ENCODE data around the gene SPATA31E1. TPM values are rescaled to one million over a fixed set of nuclear protein-coding genes. Genes with fewer than 3 reads are reported as not detected.

The SPATA31E1 gene
- total and polyA plus RNA-seq, 12 donors, result not detected

GRCh38 chr9:87859137-87859536, 23.5 kb upstream of the SPATA31E1 start:
- Histone ChIP-seq H3K27ac (no peak overlapping the region), H3K9me3 (replicated peaks in 1 of 3) (no peaks in the 10 kb centered on the region), H3K4me3 (no peak overlapping the region), H3K4me1 (replicated peaks in 1 of 2) (no peaks in the 10 kb centered on the region), H3K27me3 (no peaks in the 10 kb centered on the region), H3K36me3 (replicated peaks in 1 of 2) (no peaks in the 10 kb centered on the region)
- intact Hi-C loops (cut with DNase I), result no loop called here
- TF ChIP-seq CTCF (IDR thresholded peaks at IDR 0.05), result no peak
- TF ChIP-seq POLR2A (IDR thresholded peaks at IDR 0.05), result no peak
- peak in 1 of 7 donors; percentile 25 for DNase-seq
- WGBS, 4 donors, result 82 to 97% (median 91%) methylated on average over 26 to 27 of the region's 27 CpGs

- TF ChIP-seq POLR2A (IDR thresholded peaks at IDR 0.05) (no peak), CTCF (IDR thresholded peaks at IDR 0.05) (no peak)
- Histone ChIP-seq H3K4me1 (replicated peaks in 1 of 2) (no peaks in the 10 kb centered on the region), H3K27me3 (no peaks in the 10 kb centered on the region), H3K9me3 (replicated peaks in 1 of 3) (no peaks in the 10 kb centered on the region), H3K4me3 (no peak overlapping the region), H3K36me3 (replicated peaks in 1 of 2) (no peaks in the 10 kb centered on the region), H3K27ac (no peak overlapping the region)
- WGBS, 4 donors, result 78 to 91% (median 83%) methylated on average over 4 to 11 of the region's 11 CpGs
- intact Hi-C loops (cut with DNase I), result no loop called here
- no peak for DNase-seq
These were observed 22.9 kb upstream of the SPATA31E1 start for GRCh38 chr9:87859786-87860185.

GRCh38 chr9:87861332-87861731, 21.3 kb upstream of the SPATA31E1 start:
- H3K27ac ChIP-seq, result no peak overlapping the region
- TF ChIP-seq CTCF (IDR thresholded peaks at IDR 0.05) (no peak), POLR2A (IDR thresholded peaks at IDR 0.05) (no peak)
- no peaks in the 10 kb centered on the region for H3K4me1 ChIP-seq (replicated peaks in 1 of 2)
- no peak for DNase-seq
- WGBS, 4 donors, result 82 to 96% (median 88%) methylated on average over 1 of the region's 1 CpG
- H3K4me3 ChIP-seq, result no peak overlapping the region
- H3K27me3 ChIP-seq, result no peaks in the 10 kb centered on the region
- H3K9me3 ChIP-seq (replicated peaks in 1 of 3), result no peaks in the 10 kb centered on the region
- H3K36me3 ChIP-seq (replicated peaks in 1 of 2), result no peaks in the 10 kb centered on the region
- intact Hi-C loops (cut with DNase I), result no loop called here

DNA sequence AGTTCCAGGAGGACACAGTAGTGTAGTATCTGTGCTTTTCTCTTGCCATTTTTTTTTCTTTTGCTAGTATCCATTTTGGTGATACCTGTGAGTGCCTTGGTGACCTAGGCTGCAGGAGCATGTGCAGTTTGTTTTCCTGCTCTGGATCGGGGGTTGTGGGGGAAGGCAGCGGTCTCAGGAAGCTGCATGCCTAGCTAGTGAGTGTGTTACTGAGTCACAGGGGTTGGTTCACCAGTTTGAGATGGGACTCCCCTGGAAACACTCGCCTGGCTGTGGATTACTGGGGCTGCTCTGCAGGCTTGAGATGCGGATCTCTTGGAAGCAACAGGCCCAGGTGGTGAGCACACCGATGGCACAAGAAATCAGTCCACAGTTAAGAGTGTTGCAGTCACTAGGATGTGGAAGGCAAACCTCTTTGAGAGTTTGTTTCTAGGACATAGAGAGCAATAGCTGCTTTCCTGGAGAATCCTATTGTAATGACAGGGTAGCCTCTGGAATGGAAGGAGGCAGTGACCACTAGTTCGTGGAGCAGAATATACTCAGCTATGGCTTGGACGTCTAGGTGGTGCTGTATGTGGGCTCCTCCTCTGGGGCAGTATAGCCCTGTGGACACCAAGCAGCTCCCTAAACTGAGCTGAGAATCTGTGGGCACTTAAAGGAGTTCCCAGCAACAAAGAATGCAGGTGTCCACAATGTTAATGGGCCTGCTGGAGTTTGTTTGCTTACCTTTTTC, 20.0 kb upstream of the SPATA31E1 start:
- Histone ChIP-seq H3K4me3 (no peak overlapping the region), H3K36me3 (replicated peaks in 1 of 2) (no peaks in the 10 kb centered on the region), H3K27me3 (no peaks in the 10 kb centered on the region), H3K27ac (no peak overlapping the region), H3K4me1 (replicated peaks in 1 of 2) (no peaks in the 10 kb centered on the region), H3K9me3 (replicated peaks in 1 of 3) (no peaks in the 10 kb centered on the region)
- intact Hi-C loops (cut with DNase I), result no loop called here
- peak in 1 of 7 donors; percentile 17 for DNase-seq
- WGBS, 4 donors, result 48 to 73% (median 69%) methylated on average over 7 of the region's 7 CpGs
- TF ChIP-seq POLR2A (IDR thresholded peaks at IDR 0.05), result no peak

Data from adrenal gland (tissue), 12 donors.